HG02970 (cell line): Measurements from ENCODE around the gene CRYGN.

Source experiments
- ATAC-seq: cut with Tn5 transposase; IDR thresholded peaks from one replicate; pipeline ENCODE4 v1.9.1; 2021; ENCODE audit warnings: mild to moderate bottlenecking, moderate library complexity, moderate number of reproducible peaks; ENCODE audit not compliant: unreplicated experiment, low FRiP score

Gene CRYGN

DNA sequence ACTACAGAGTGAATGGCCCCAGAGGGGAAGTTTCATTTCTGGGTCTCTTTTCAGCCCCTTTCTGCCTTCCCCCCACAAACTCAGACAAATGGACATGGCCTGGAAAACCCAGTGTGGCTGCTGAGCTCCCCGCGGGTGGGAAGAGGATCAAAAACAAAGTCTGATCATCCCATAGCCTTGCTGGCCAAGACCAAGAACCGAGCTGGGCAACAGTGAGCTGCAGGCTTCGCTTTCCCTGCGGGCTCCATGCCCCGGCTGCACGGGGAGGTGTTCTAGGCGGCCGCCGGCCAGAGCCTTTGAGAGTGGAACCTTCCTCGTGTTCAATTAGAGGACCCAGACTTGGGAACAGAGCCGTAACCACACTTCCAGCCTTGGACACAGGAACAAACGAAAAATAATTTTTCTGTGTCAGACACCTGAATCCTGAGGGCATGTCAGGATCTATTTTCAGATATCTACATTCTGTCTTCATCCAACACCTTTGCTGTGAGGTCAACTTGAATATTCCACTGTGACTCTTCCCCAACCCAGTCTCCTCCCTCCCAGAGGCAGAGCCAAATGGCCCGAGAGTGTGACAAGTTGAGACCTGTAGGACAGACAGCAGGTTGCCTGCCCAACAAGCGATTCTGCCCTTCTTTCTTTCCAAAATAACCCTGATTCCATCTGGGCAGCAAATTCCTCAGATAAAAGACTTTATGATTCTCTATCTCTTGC is 56.1 kb downstream of the CRYGN start:
- no peak for ATAC-seq

DNA sequence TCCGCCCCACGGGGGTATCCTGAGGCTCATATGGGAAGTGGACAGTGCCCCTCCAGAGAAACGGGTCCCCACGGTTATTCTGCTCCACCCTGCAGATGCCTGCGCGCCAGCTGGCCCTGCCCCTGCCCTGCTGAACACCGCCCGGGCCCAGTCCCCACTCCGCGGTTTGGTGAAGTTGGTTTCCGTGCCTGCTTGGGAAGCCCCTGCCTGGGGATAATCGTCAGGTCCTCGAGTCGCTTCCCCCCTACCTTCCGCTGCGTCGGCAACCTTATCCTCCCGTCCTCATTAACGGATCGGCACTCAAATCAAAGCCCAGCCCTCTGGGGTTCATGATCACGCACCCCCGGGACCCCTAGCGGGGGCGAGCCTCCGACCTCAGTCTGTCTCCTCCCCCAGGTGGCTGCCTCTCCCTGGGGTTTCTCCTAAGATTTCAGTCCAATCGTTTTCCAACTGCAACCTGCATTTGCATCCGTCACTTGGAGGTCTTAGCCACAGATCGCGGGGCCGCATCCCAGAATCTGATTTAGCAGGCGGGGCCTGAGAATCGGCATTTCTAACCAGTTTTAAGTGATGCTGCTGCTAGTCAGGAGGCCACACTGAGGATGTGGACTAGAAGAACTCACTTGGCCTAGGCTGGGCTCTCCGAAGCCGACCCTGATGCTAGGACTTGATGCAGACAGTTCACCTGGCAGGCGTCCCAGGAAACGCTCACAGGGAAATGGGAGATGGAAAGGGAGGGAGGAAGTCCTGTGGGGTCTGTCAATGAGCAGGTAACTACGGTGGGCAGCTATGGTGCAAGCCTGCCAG is 57.7 kb downstream of the CRYGN start:
- no peak for ATAC-seq

DNA sequence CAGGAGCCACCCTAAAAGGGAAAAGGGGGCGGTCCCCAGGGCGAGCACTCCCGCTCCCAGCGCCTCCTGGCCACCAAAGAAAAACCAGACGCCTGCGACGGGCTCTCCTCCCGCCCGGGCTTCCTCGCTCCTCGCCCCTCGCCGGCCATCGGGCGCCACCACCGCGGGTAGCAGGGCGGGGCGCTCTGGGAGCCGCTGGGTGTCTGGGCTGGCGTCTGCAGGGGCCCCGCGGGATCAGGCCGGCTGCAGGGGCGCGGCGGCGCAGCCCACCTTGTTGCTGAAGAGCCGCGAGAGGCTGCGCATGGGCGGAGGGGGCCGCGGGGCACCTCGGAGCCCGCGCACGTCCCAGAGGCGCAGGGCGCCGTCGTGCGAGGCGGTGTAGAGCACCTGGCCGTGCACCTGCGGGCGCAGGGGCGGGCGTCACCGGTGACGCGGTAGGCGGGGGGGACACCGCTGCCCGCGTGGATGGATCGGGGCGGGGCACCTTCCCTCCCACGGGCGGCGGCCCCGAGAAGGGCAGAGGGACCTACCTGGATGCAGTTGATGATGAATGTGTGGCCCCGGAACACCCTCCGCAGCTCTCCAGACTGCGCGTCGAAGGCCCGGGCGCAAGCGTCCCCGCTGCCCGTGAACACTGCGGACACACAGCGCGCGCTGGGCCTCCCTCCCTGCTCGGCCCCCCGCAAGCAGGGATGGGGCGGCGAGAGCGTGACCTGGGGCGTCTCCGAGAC is 58.4 kb downstream of the CRYGN start:
- ATAC-seq = no peak

DNA sequence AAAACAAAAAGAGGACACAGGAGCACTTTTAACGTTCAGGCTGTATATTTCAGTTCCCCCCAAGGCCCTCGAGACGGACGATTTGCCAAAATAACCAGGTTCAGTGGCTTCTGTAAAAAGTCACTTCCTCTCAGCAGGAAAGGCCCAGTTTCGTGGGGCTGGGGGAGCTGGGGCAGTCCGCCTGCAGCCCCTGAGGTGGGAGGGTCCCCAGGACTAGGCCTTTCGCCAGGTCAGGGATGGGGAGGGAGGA is 58.9 kb downstream of the CRYGN start:
- ATAC-seq = no peak

DNA sequence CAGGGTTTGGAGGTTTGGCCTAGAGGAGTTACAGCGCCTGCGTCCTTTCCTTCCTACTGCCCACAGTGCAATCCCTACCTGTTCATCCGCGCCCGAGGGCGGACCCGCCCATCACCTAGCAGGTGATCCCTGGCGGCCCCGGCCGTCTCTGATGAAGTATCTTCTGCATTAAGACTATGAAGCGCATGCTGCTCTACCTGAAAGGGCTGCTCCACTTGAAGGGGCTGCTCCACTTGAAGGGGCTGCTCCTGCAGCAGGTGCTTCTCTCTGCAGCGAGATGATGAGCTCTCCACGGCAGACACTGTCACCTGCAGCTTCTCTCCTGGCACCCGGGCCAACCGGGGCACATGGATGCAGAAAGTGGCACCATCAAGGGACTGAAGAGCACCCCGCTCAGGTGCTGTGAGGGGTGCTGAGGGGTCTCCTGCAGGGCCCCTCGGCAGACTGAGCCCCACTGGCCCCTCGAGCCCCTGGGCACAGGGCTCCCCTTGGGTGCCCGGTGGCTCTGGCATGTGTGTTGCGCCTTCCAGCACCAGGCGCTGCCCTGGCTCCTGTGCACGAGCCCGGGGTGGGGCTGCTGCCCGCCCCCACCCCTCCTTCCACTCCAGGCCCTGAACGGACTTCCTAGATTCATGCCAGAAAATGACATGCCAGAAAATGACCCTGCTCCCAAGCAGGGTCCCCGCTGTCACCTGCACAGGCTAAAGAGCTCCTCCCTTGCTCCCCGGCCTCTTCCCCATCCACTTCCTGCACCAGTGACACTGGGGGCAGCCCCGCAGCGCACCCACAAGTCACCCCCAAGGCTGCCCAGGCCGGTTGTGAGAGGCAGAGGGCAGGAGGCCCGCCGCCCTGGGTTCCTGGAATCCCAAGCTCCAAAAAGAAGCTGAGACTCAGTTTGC is 59.5 kb downstream of the CRYGN start:
- no peak for ATAC-seq

DNA sequence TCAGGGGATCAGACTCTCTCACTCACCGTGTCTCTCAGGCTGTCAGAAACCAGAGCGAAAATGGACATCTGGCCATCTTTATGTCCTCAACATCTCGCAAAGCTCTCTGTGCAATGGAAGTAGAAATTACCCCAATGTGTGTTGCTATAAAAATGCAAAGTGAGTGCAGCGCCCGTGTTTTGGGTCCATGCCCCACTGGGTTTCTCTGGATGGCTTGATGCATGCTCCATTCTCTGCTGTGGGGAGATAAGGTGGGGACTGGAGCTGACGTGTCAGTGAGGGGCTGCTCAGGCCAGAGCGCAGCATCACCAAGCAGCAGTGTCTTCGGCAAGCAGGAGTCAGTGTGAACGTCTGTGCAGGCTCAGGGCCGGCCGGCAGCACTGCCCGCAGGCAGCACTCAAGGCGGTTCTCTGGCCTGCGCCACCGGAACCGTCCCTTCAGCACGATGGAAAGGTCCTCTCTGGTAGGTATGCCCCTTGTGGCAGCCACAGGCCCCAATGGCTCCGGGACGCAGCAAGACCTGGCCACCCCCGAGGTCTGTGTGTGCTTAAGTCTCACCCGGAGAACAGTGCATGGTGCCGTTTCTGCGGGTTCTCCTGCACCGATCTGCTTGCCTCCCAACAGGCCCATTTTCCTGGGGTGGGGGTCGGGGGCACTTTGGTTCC is 60.3 kb downstream of the CRYGN start:
- ATAC-seq = no peak

DNA sequence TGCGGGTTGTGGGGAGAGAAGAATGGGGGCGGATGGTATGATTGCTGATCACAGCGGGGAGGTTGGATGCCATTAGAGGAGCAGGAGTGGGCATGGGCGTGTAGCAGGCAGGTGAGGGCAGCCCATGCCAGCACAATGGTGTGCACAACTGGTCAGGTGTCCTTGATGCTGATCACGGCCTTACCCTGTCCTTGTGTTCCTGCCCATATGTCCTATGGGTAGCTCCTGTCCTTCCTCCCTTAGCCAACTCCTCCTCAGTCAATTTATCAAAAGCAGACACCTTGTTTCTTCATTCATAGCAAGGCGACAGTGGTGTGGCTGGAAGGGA is 60.8 kb downstream of the CRYGN start:
- no peak for ATAC-seq
